ENCODE data around the gene SEC61A2.

DNA sequence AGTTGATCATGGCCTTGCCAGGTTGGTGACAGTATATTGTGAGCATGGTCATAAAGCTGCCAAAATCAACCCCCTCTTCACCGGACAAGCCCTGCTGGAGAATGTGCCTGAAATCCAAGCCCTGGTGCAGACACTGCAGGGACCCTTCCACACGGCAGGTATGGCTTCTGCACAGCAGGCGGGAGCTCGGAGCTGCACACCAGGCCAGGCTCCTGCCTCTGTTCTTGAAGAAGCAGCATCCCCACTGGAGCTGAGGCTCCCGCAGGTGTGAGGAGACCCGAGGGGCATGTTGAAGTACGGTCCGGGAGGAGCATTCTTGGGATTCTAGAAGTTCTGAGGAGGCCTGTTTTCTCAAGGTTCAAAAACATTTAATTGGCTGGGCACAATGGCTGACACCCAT is 48.0 kb upstream of the SEC61A2 start:
- TF ChIP-seq, protein P1, sequence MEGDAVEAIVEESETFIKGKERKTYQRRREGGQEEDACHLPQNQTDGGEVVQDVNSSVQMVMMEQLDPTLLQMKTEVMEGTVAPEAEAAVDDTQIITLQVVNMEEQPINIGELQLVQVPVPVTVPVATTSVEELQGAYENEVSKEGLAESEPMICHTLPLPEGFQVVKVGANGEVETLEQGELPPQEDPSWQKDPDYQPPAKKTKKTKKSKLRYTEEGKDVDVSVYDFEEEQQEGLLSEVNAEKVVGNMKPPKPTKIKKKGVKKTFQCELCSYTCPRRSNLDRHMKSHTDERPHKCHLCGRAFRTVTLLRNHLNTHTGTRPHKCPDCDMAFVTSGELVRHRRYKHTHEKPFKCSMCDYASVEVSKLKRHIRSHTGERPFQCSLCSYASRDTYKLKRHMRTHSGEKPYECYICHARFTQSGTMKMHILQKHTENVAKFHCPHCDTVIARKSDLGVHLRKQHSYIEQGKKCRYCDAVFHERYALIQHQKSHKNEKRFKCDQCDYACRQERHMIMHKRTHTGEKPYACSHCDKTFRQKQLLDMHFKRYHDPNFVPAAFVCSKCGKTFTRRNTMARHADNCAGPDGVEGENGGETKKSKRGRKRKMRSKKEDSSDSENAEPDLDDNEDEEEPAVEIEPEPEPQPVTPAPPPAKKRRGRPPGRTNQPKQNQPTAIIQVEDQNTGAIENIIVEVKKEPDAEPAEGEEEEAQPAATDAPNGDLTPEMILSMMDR (IDR thresholded peaks at IDR 0.05) = no peak
- no peak for TF ChIP-seq EZH2 (IDR thresholded peaks at IDR 0.05; ENCODE audit: borderline replicate concordance, insufficient read depth, low read depth, low read length, poor library complexity, severe bottlenecking)

All from B cell (primary cell).